HG03139 (cell line): ENCODE measurements around the gene DDX42.
"Not testable (repeated sequence)": the region's sequence is repeated elsewhere in the genome, so short reads cannot be mapped to it uniquely, and the experiment has no call there.

Source experiments
- ATAC-seq: cut with Tn5 transposase; IDR thresholded peaks from one replicate; pipeline ENCODE4 v1.9.1; 2021; ENCODE audit not compliant: unreplicated experiment

Gene DDX42

GRCh38 chr17:63837962-63838600 is 64.1 kb downstream of the DDX42 start:
- no peak for ATAC-seq

- no peak for ATAC-seq
Measured at GRCh38 chr17:63838631-63839171, 64.7 kb downstream of the DDX42 start.

GRCh38 chr17:63840591-63841349 is 66.8 kb downstream of the DDX42 start:
- no peak for ATAC-seq

GRCh38 chr17:63841350-63842172 is 67.6 kb downstream of the DDX42 start:
- ATAC-seq: no peak

- peak; percentile 18 for ATAC-seq
Measured at GRCh38 chr17:63842173-63842539, 68.2 kb downstream of the DDX42 start.

- ATAC-seq: peak; percentile 73
Measured at GRCh38 chr17:63842540-63843386, 68.8 kb downstream of the DDX42 start, which contains the start of gene SMARCD2. Gene SMARCD2 (minus strand): TSS chr17:63842685. CDS start chr17:63842674, 11 bp downstream.

- ATAC-seq: not testable (repeated sequence)
Measured at GRCh38 chr17:63843387-63843888, 69.5 kb downstream of the DDX42 start.

GRCh38 chr17:63843910-63844677 is 70.1 kb downstream of the DDX42 start:
- no peak for ATAC-seq

- ATAC-seq: no peak
Measured at GRCh38 chr17:63845509-63845908, 71.5 kb downstream of the DDX42 start.

- no peak for ATAC-seq
Measured at GRCh38 chr17:63847525-63848249, 73.7 kb downstream of the DDX42 start.

- peak; percentile 85 for ATAC-seq
Measured at GRCh38 chr17:63848834-63849689, 75.1 kb downstream of the DDX42 start.

- ATAC-seq: no peak
Measured at GRCh38 chr17:63850401-63850800, 76.4 kb downstream of the DDX42 start.

- no peak for ATAC-seq
Measured at GRCh38 chr17:63853260-63853659, 79.3 kb downstream of the DDX42 start.

- no peak for ATAC-seq
Measured at GRCh38 chr17:63854709-63855108, 80.7 kb downstream of the DDX42 start.

- no peak for ATAC-seq
Measured at GRCh38 chr17:63855185-63855584, 81.2 kb downstream of the DDX42 start.

- ATAC-seq: not testable (repeated sequence)
Measured at GRCh38 chr17:63856425-63856824, 82.5 kb downstream of the DDX42 start.

GRCh38 chr17:63859257-63859656 is 85.3 kb downstream of the DDX42 start:
- no peak for ATAC-seq

GRCh38 chr17:63866625-63867024 is 92.7 kb downstream of the DDX42 start:
- ATAC-seq: not testable (repeated sequence)
